GM21825 (cell line): ENCODE measurements around the gene EPYC.

Source experiments
- ATAC-seq: cut with Tn5 transposase; IDR thresholded peaks from one replicate; pipeline ENCODE4 v1.9.1; 2021; ENCODE audit warnings: mild to moderate bottlenecking, moderate library complexity; ENCODE audit not compliant: unreplicated experiment

Gene EPYC

GRCh38 chr12:91004872-91005271 lies at the start of gene EPYC:
TSS of gene EPYC (minus strand) at chr12:91004972. CDS start at chr12:91002565, 2,407 bp downstream.
- ATAC-seq = no peak

GRCh38 chr12:91053951-91054715 lies 49.4 kb upstream of the EPYC start:
- no peak for ATAC-seq

- ATAC-seq = no peak
These were observed 47.3 kb upstream of the EPYC start for GRCh38 chr12:91052026-91052425.

GRCh38 chr12:91044586-91044985 lies 39.8 kb upstream of the EPYC start:
- ATAC-seq = no peak

GRCh38 chr12:91043408-91043807 lies 38.6 kb upstream of the EPYC start:
- no peak for ATAC-seq

- ATAC-seq = no peak
These were observed 35.5 kb upstream of the EPYC start for GRCh38 chr12:91040096-91040755.

GRCh38 chr12:91037276-91037675 lies 32.5 kb upstream of the EPYC start:
- ATAC-seq = no peak

- ATAC-seq = no peak
These were observed 28.5 kb upstream of the EPYC start for GRCh38 chr12:91033251-91033650.

- ATAC-seq = no peak
These were observed 18.7 kb upstream of the EPYC start for GRCh38 chr12:91023326-91024004.

GRCh38 chr12:91021076-91021475 lies 16.3 kb upstream of the EPYC start:
- no peak for ATAC-seq

GRCh38 chr12:91019455-91019854 lies 14.7 kb upstream of the EPYC start:
- ATAC-seq = no peak

GRCh38 chr12:91017511-91018263 lies 12.9 kb upstream of the EPYC start:
- no peak for ATAC-seq

GRCh38 chr12:91017043-91017442 lies 12.3 kb upstream of the EPYC start:
- ATAC-seq = no peak

GRCh38 chr12:91009319-91009950 lies 4.7 kb upstream of the EPYC start:
- peak; percentile 82 for ATAC-seq

- peak; percentile 74 for ATAC-seq
These were observed 2.9 kb upstream of the EPYC start for GRCh38 chr12:91007531-91008290.

- ATAC-seq = no peak
These were observed 1.0 kb downstream of the EPYC start for GRCh38 chr12:91003737-91004136.

GRCh38 chr12:91001306-91001705 lies 3.5 kb downstream of the EPYC start:
- ATAC-seq = no peak

- no peak for ATAC-seq
These were observed 4.8 kb downstream of the EPYC start for GRCh38 chr12:90999966-91000365.

- ATAC-seq = no peak
These were observed 5.2 kb downstream of the EPYC start for GRCh38 chr12:90999527-90999926.

GRCh38 chr12:90995010-90995409 lies 9.8 kb downstream of the EPYC start:
- no peak for ATAC-seq
